GM18499 (cell line): Measurements from ENCODE around the gene UACA.

Experiments used
- ATAC-seq: cut with Tn5 transposase; IDR thresholded peaks from one replicate; pipeline ENCODE4 v1.9.1; 2021; ENCODE audit warnings: moderate number of reproducible peaks; ENCODE audit not compliant: insufficient read depth, unreplicated experiment

Gene UACA

GRCh38 chr15:70788114-70789049, 25.0 kb upstream of the UACA start:
- no peak for ATAC-seq

GRCh38 chr15:70786996-70787395, 23.6 kb upstream of the UACA start:
- ATAC-seq: no peak

GRCh38 chr15:70783610-70784022, 20.3 kb upstream of the UACA start:
- no peak for ATAC-seq

- ATAC-seq: no peak
Observed at GRCh38 chr15:70783041-70783440, 19.7 kb upstream of the UACA start.

GRCh38 chr15:70781236-70781635, 17.9 kb upstream of the UACA start:
- no peak for ATAC-seq

GRCh38 chr15:70778258-70779076, 15.1 kb upstream of the UACA start:
- ATAC-seq: no peak

- ATAC-seq: no peak
Observed at GRCh38 chr15:70777170-70777926, 14.0 kb upstream of the UACA start.

GRCh38 chr15:70775160-70775559, 11.8 kb upstream of the UACA start:
- ATAC-seq: no peak

- no peak for ATAC-seq
Observed at GRCh38 chr15:70772402-70772801, 9.0 kb upstream of the UACA start.

- ATAC-seq: no peak
Observed at GRCh38 chr15:70770863-70771262, 7.5 kb upstream of the UACA start.

GRCh38 chr15:70768257-70768883, 5.0 kb upstream of the UACA start:
- ATAC-seq: no peak

GRCh38 chr15:70767667-70768066, 4.3 kb upstream of the UACA start:
- ATAC-seq: no peak

GRCh38 chr15:70766597-70766996, 3.2 kb upstream of the UACA start:
- no peak for ATAC-seq

GRCh38 chr15:70765504-70766281, 2.3 kb upstream of the UACA start:
- no peak for ATAC-seq

- ATAC-seq: no peak
Observed at GRCh38 chr15:70763950-70764730, 782 bp upstream of the UACA start.

GRCh38 chr15:70762469-70763119, 764 bp downstream of the UACA start:
- no peak for ATAC-seq

GRCh38 chr15:70761931-70762468, 1.4 kb downstream of the UACA start:
- no peak for ATAC-seq

GRCh38 chr15:70761046-70761445, 2.3 kb downstream of the UACA start:
- ATAC-seq: no peak
